ENCODE data around the gene TSPAN4. TPM values are rescaled to one million over a fixed set of nuclear protein-coding genes. Genes with fewer than 3 reads are reported as not detected.

The TSPAN4 gene
- total and polyA plus RNA-seq, 4 donors = 68.3 to 197 (median 134) TPM

- Histone ChIP-seq H3K36me3 (ENCODE audit: control insufficient read depth in 4 of 4, insufficient read depth in 4 of 4, low read length in 4 of 4) (peaks cover 0 to 33% (median 2%) of the 10 kb centered on the region in 4 donors), H3K4me3 (no peak overlapping the region), H3K27me3 (ENCODE audit: control insufficient read depth in 3 of 3, insufficient read depth in 3 of 3, low read length in 2 of 3) (peaks cover 0 to 15% (median 11%) of the 10 kb centered on the region in 3 donors), H3K4me1 (ENCODE audit: control insufficient read depth in 5 of 5, insufficient read depth in 5 of 5, low read length in 5 of 5) (peaks cover 4 to 53% (median 28%) of the 10 kb centered on the region in 5 donors), H3K27ac (ENCODE audit: low read depth in 1 of 2, low read length in 1 of 2) (peak overlapping the region in 1 of 2 donors; percentile 54), H3K9ac (ENCODE audit: insufficient read depth in 1 of 2, low read length in 2 of 2) (no peak overlapping the region), H3K9me3 (ENCODE audit: control insufficient read depth in 4 of 4, insufficient read depth in 3 of 4, low read length in 3 of 4) (peaks cover 0 to 3% (median 0%) of the 10 kb centered on the region in 4 donors)
- no peak for TF ChIP-seq CTCF (IDR thresholded peaks at IDR 0.05; ENCODE audit: control extremely low read depth, extremely low read depth)
- ATAC-seq (ENCODE audit: insufficient read depth, low FRiP score) = no peak
- DNase-seq = no peak
- WGBS, 2 donors = 78 to 86% methylated on average over 11 of the region's 11 CpGs
Observed at GRCh38 chr11:824942-825341, 17.7 kb upstream of the TSPAN4 start.

GRCh38 chr11:825366-826226 lies 17.1 kb upstream of the TSPAN4 start:
- WGBS, 2 donors = 62 to 67% methylated on average over 11 to 12 of the region's 12 CpGs
- peak overlapping the region in 1 of 2 donors; percentile 54 for H3K27ac ChIP-seq (ENCODE audit: low read depth in 1 of 2, low read length in 1 of 2)
- DNase-seq (no peak), ATAC-seq (ENCODE audit: insufficient read depth, low FRiP score) (no peak)
- H3K4me1 ChIP-seq (ENCODE audit: control insufficient read depth in 5 of 5, insufficient read depth in 5 of 5, low read length in 5 of 5) = peaks cover 4 to 53% (median 34%) of the 10 kb centered on the region in 5 donors
- H3K4me3 ChIP-seq = no peak overlapping the region
- H3K36me3 ChIP-seq (ENCODE audit: control insufficient read depth in 4 of 4, insufficient read depth in 4 of 4, low read length in 4 of 4) = peaks cover 0 to 33% (median 2%) of the 10 kb centered on the region in 4 donors
- peaks cover 0 to 15% (median 13%) of the 10 kb centered on the region in 3 donors for H3K27me3 ChIP-seq (ENCODE audit: control insufficient read depth in 3 of 3, insufficient read depth in 3 of 3, low read length in 2 of 3)
- H3K9ac ChIP-seq (ENCODE audit: insufficient read depth in 1 of 2, low read length in 2 of 2) = no peak overlapping the region
- TF ChIP-seq CTCF (IDR thresholded peaks at IDR 0.05; ENCODE audit: control extremely low read depth, extremely low read depth) = no peak
- peaks cover 0 to 3% (median 0%) of the 10 kb centered on the region in 4 donors for H3K9me3 ChIP-seq (ENCODE audit: control insufficient read depth in 4 of 4, insufficient read depth in 3 of 4, low read length in 3 of 4)

- H3K27ac ChIP-seq (ENCODE audit: low read depth in 1 of 2, low read length in 1 of 2) = no peak overlapping the region
- ATAC-seq (ENCODE audit: insufficient read depth, low FRiP score) (no peak), DNase-seq (no peak)
- H3K27me3 ChIP-seq (ENCODE audit: control insufficient read depth in 3 of 3, insufficient read depth in 3 of 3, low read length in 2 of 3) = peaks cover 0 to 18% (median 18%) of the 10 kb centered on the region in 3 donors
- H3K4me3 ChIP-seq = no peak overlapping the region
- no peak for TF ChIP-seq CTCF (IDR thresholded peaks at IDR 0.05; ENCODE audit: control extremely low read depth, extremely low read depth)
- no peak overlapping the region for H3K9ac ChIP-seq (ENCODE audit: insufficient read depth in 1 of 2, low read length in 2 of 2)
- H3K9me3 ChIP-seq (ENCODE audit: control insufficient read depth in 4 of 4, insufficient read depth in 3 of 4, low read length in 3 of 4) = peaks cover 0 to 3% (median 0%) of the 10 kb centered on the region in 4 donors
- peaks cover 0 to 33% (median 2%) of the 10 kb centered on the region in 4 donors for H3K36me3 ChIP-seq (ENCODE audit: control insufficient read depth in 4 of 4, insufficient read depth in 4 of 4, low read length in 4 of 4)
- WGBS, 2 donors = 63 to 71% methylated on average over 9 of the region's 9 CpGs
- H3K4me1 ChIP-seq (ENCODE audit: control insufficient read depth in 5 of 5, insufficient read depth in 5 of 5, low read length in 5 of 5) = peaks cover 4 to 53% (median 35%) of the 10 kb centered on the region in 5 donors
Observed at GRCh38 chr11:826227-826621, 16.4 kb upstream of the TSPAN4 start.
